A673 (cell line): Measurements from ENCODE around the gene CNPY3. TPM values are rescaled to one million over a fixed set of nuclear protein-coding genes. Genes with fewer than 3 reads are reported as not detected.

ENCODE experiments used
- BruUV-seq: library from RNA; stranded (reverse); fragments of 400-500 nt; replicated peaks from 2 replicates; lab custom pipeline; 2021; lab: Mats Ljungman, UMichigan
- CTCF ChIA-PET: fragments of 300-600 bp; sonication (Branson Sonifier 250); formaldehyde crosslinking; loops from one replicate; lab custom pipeline; 2022; ENCODE audit warnings: antibody characterized with exemption; lab: Charles Lee
- POLR2A ChIA-PET: fragments of 300-600 bp; sonication (Branson Sonifier 250); formaldehyde crosslinking; loops from one replicate; lab custom pipeline; 2022; ENCODE audit warnings: antibody characterized with exemption; ENCODE audit not compliant: low non-redundant PET; lab: Charles Lee
- DNase-seq: peaks from one replicate; pipeline ENCODE4 v3.0.0-alpha.2; 2015; ENCODE audit warnings: low spot score
- H3K27ac ChIP-seq: fragments of 200-600 bp; sonication (generic); 2 replicates; pipeline ENCODE4 v1.5.1; 2016; ENCODE audit warnings: mixed run types, low read depth, mild to moderate bottlenecking, mixed read lengths, antibody characterized with exemption, low read length; ENCODE audit not compliant: poor library complexity, severe bottlenecking
- H3K27me3 ChIP-seq: fragments of 200-600 bp; sonication (generic); replicated peaks from 2 replicates; pipeline ENCODE4 v1.6.1; 2017; ENCODE audit warnings: mixed run types, low read depth, mild to moderate bottlenecking, mixed read lengths, antibody characterized with exemption, low read length; ENCODE audit not compliant: insufficient read depth, poor library complexity
- H3K36me3 ChIP-seq: fragments of 200-600 bp; sonication (generic); 2 replicates; pipeline ENCODE4 v1.6.1; 2016; ENCODE audit warnings: mixed run types, mild to moderate bottlenecking, mixed read lengths, antibody characterized with exemption, low read length; ENCODE audit not compliant: insufficient read depth, poor library complexity, severe bottlenecking
- H3K4me1 ChIP-seq: fragments of 200-600 bp; sonication (generic); 2 replicates; pipeline ENCODE4 v1.6.1; 2017; ENCODE audit warnings: mixed run types, mild to moderate bottlenecking, mixed read lengths, antibody characterized with exemption, low read length; ENCODE audit not compliant: insufficient read depth, poor library complexity, severe bottlenecking
- H3K4me3 ChIP-seq: fragments of 200-600 bp; sonication (generic); 2 replicates; pipeline ENCODE4 v1.5.1; 2016; ENCODE audit warnings: low read depth, mixed run types, mild to moderate bottlenecking, mixed read lengths, low read length; ENCODE audit not compliant: poor library complexity, severe bottlenecking
- H3K9me3 ChIP-seq: fragments of 200-600 bp; sonication (generic); 2 replicates; pipeline ENCODE4 v1.6.1; 2016; ENCODE audit warnings: mixed run types, low read depth, mild to moderate bottlenecking, mixed read lengths, antibody characterized with exemption, low read length; ENCODE audit not compliant: poor library complexity, severe bottlenecking
- CTCF ChIP-seq: fragments of 300-800, 200-600 bp; sonication (generic); conservative IDR thresholded peaks from 2 replicates; pipeline ENCODE4 v1.5.1; 2017; ENCODE audit warnings: low read depth, mild to moderate bottlenecking, antibody characterized with exemption, low read length, moderate library complexity, mixed read lengths
- EZH2 ChIP-seq: fragments of 200-600 bp; sonication (generic); IDR thresholded peaks from 2 replicates; pipeline ENCODE4 v1.6.1; 2017; ENCODE audit warnings: borderline replicate concordance, low read depth, mild to moderate bottlenecking, mixed read lengths, antibody characterized with exemption, low read length; ENCODE audit not compliant: poor library complexity, severe bottlenecking
- intact Hi-C: fragments of 100-400 bp; cut with micrococcal nuclease; formaldehyde crosslinking; loops from one replicate; pipeline ENCODE4 v1.10.0; 2022; ENCODE audit not compliant: unreplicated experiment
- total RNA-seq: library from RNA; stranded (reverse); gene quantifications from 2 replicates; pipeline ENCODE4 v1.2.3, GENCODE V29; 2021

The CNPY3 gene
- total RNA-seq, 1 experiment from 2014 or later = 37.7 TPM

- intact Hi-C loops = loop anchor here (5.0 to 10.0 kb wide), 2 partner anchors 821 to 1109 kb away; partner anchors contain the start of gene TOMM6
- POLR2A ChIA-PET = no interaction called here
Measured at GRCh38 chr6:42896178-42896719, 33.0 kb upstream of the CNPY3 start.

GRCh38 chr6:42898891-42899361, 30.4 kb upstream of the CNPY3 start:
- DNase-seq = peak; percentile 77
- TF ChIP-seq CTCF (peak; percentile 73), EZH2 (no peak)
- Histone ChIP-seq H3K4me3 (peak overlapping the region; percentile 0), H3K36me3 (no peaks in the 10 kb centered on the region), H3K27me3 (no peaks in the 10 kb centered on the region), H3K9me3 (no peaks in the 10 kb centered on the region), H3K4me1 (peaks cover 41% of the 10 kb centered on the region), H3K27ac (peak overlapping the region; percentile 53)
- ChIA-PET CTCF (interaction anchor here (1.0 kb wide), 1 partner anchor 237 kb away, joined by 5 read pairs; no protein-coding TSS in a partner anchor), POLR2A (no interaction called here)
- intact Hi-C loops = loop anchor here (1.0 to 10.0 kb wide), 3 partner anchors 238 to 1112 kb away; partner anchors contain the start of gene TOMM6
- no TSS peak for BruUV-seq

More at GRCh38 chr6:42896178-42896719, 33.0 kb upstream of the CNPY3 start:
- Histone ChIP-seq H3K9me3 (no peaks in the 10 kb centered on the region), H3K27me3 (no peaks in the 10 kb centered on the region), H3K27ac (no peak overlapping the region), H3K4me3 (no peak overlapping the region), H3K4me1 (peaks cover 28% of the 10 kb centered on the region), H3K36me3 (no peaks in the 10 kb centered on the region)
- CTCF ChIA-PET = no interaction called here
- no TSS peak for BruUV-seq
- no peak for TF ChIP-seq CTCF
- no peak for TF ChIP-seq EZH2
- DNase-seq = peak; percentile 44

- H3K27me3 ChIP-seq = no peaks in the 10 kb centered on the region
- TF ChIP-seq CTCF (no peak), EZH2 (no peak)
- H3K4me3 ChIP-seq = no peak overlapping the region
- H3K36me3 ChIP-seq = no peaks in the 10 kb centered on the region
- peak; percentile 83 for DNase-seq
- peaks cover 41% of the 10 kb centered on the region for H3K4me1 ChIP-seq
- ChIA-PET CTCF (interaction anchor here (0.7 kb wide), 1 partner anchor 243 kb away, joined by 3 read pairs; no protein-coding TSS in a partner anchor), POLR2A (no interaction called here)
- H3K27ac ChIP-seq = peak overlapping the region; percentile 53
- H3K9me3 ChIP-seq = no peaks in the 10 kb centered on the region
- no TSS peak for BruUV-seq
- intact Hi-C loops = loop anchor here (5.0 to 10.0 kb wide), 4 partner anchors 112 to 1113 kb away; partner anchors contain the start of genes KLHDC3, MEA1 and TOMM6
Measured at GRCh38 chr6:42899871-42900270, 29.4 kb upstream of the CNPY3 start.
